ENCODE data around the gene WDFY4.

GRCh38 chr10:48878091-48878490, 193.4 kb downstream of the WDFY4 start:
- TF ChIP-seq BHLHE40 (IDR thresholded peaks at IDR 0.05; ENCODE audit: low read depth, low read length) (no peak), CTCF (conservative IDR thresholded peaks at IDR 0.05; ENCODE audit: low read depth, low read length) (no peak), POLR2A (IDR thresholded peaks at IDR 0.05; ENCODE audit: low read depth, low read length) (no peak), MXI1 (IDR thresholded peaks at IDR 0.05; ENCODE audit: borderline replicate concordance, low read depth, low read length) (no peak), SMC3 (IDR thresholded peaks at IDR 0.05; ENCODE audit: low read depth, low read length) (no peak), RAD21 (IDR thresholded peaks at IDR 0.05; ENCODE audit: low read length) (no peak), USF2 (IDR thresholded peaks at IDR 0.05; ENCODE audit: low read depth, low read length) (no peak), MAZ (IDR thresholded peaks at IDR 0.05; ENCODE audit: borderline replicate concordance, low read depth, low read length) (no peak), RFX5 (IDR thresholded peaks at IDR 0.05; ENCODE audit: low read depth, low read length) (no peak), MAFK (IDR thresholded peaks at IDR 0.05; ENCODE audit: low read depth, low read length) (no peak), FOS (IDR thresholded peaks at IDR 0.05; ENCODE audit: low read depth, low read length) (no peak)

Data from IMR-90 (cell line).